SU-DHL-6 (cell line): ENCODE measurements around the gene PLIN4.

ENCODE experiments used
- CTCF ChIP-seq: fragments of 200-600 bp; sonication (generic); IDR thresholded peaks from one replicate; pipeline ENCODE4 v1.5.1; 2017; ENCODE audit warnings: antibody characterized with exemption, mild to moderate bottlenecking, low read length, moderate library complexity; ENCODE audit not compliant: insufficient read depth, poor library complexity, severe bottlenecking
- EZH2phosphoT487 ChIP-seq: fragments of 200-600 bp; sonication (generic), shearing (Covaris generic); conservative IDR thresholded peaks from 2 replicates; pipeline ENCODE4 v1.6.1; 2018; ENCODE audit warnings: mild to moderate bottlenecking, antibody characterized with exemption, low read length, moderate library complexity, mixed read lengths

- no peak for TF ChIP-seq CTCF
- TF ChIP-seq EZH2phosphoT487, result no peak
These were observed 61.2 kb downstream of the PLIN4 start for GRCh38 chr19:4456843-4457653.
